NCI-H526 treated with DMSO at 0.1 percent for 48 hours (cell line): Measurements from ENCODE around the gene TCHP.

ENCODE experiments used
- DNase-seq: peaks from one replicate; lab custom pipeline; 2025; lab: John Stamatoyannopoulos, UW

TCHP gene

GRCh38 chr12:109963330-109963729 lies 63.3 kb downstream of the TCHP start:
- DNase-seq = no peak

- no peak for DNase-seq
These were observed 63.8 kb downstream of the TCHP start for GRCh38 chr12:109963743-109964429.

GRCh38 chr12:109966546-109966945 lies 66.5 kb downstream of the TCHP start:
- no peak for DNase-seq

GRCh38 chr12:109967383-109968031 lies 67.4 kb downstream of the TCHP start:
- no peak for DNase-seq
